IMR-90 (cell line): ENCODE results near the gene TAC4.
A peak's percentile ranks its signal among the peaks of the same experiment; 100 is the strongest.

Source experiments
- CEBPB ChIP-seq: IDR thresholded peaks from 2 replicates; pipeline ENCODE4 v1.6.1; 2012; ENCODE audit warnings: low read depth, low read length, improper control_type of control experiment
- CTCF ChIP-seq: conservative IDR thresholded peaks from 2 replicates; pipeline ENCODE4 v1.5.1; 2012; ENCODE audit warnings: mild to moderate bottlenecking, low read depth, low read length, improper control_type of control experiment
- ELK1 ChIP-seq: fragments of 150-350 bp; IDR thresholded peaks from 2 replicates; pipeline ENCODE4 v1.6.1; 2016; ENCODE audit warnings: low read depth, mild to moderate bottlenecking, low read length, moderate library complexity, borderline replicate concordance
- FOS ChIP-seq: fragments of 150-350 bp; IDR thresholded peaks from 2 replicates; pipeline ENCODE4 v1.6.1; 2016; ENCODE audit warnings: low read depth, low read length
- MAFK ChIP-seq: IDR thresholded peaks from 2 replicates; pipeline ENCODE4 v1.6.1; 2012; ENCODE audit warnings: low read depth, low read length, improper control_type of control experiment
- NFE2L2 ChIP-seq: fragments of 150-350 bp; IDR thresholded peaks from 2 replicates; pipeline ENCODE4 v1.6.1; 2016; ENCODE audit warnings: low read depth, mild to moderate bottlenecking, low read length
- RAD21 ChIP-seq: IDR thresholded peaks from 2 replicates; pipeline ENCODE4 v1.6.1; 2012; ENCODE audit warnings: low read length, improper control_type of control experiment
- SMC3 ChIP-seq: fragments of 150-350 bp; IDR thresholded peaks from 2 replicates; pipeline ENCODE4 v1.6.1; 2016; ENCODE audit warnings: low read depth, mild to moderate bottlenecking, antibody characterized with exemption, low read length, moderate library complexity
- USF2 ChIP-seq: fragments of 150-350 bp; IDR thresholded peaks from 2 replicates; pipeline ENCODE4 v1.6.1; 2017; ENCODE audit warnings: mild to moderate bottlenecking, antibody characterized with exemption, low read length, low read depth

GRCh38 chr17:49798182-49798581 lies 49.7 kb downstream of the TAC4 start:
- no peak for TF ChIP-seq RAD21
- TF ChIP-seq CTCF = no peak
- TF ChIP-seq USF2 = no peak
- no peak for TF ChIP-seq NFE2L2
- TF ChIP-seq CEBPB = no peak
- no peak for TF ChIP-seq MAFK
- TF ChIP-seq SMC3 = no peak
- no peak for TF ChIP-seq ELK1
- TF ChIP-seq FOS = peak; percentile 34; the same call in 1 of the 2 replicates
